HG03175 (cell line): Measurements from ENCODE around the gene RWDD3.

Source experiments
- ATAC-seq: cut with Tn5 transposase; IDR thresholded peaks from one replicate; pipeline ENCODE4 v1.9.1; 2021; ENCODE audit warnings: mild to moderate bottlenecking, moderate library complexity; ENCODE audit not compliant: unreplicated experiment

The RWDD3 gene

DNA sequence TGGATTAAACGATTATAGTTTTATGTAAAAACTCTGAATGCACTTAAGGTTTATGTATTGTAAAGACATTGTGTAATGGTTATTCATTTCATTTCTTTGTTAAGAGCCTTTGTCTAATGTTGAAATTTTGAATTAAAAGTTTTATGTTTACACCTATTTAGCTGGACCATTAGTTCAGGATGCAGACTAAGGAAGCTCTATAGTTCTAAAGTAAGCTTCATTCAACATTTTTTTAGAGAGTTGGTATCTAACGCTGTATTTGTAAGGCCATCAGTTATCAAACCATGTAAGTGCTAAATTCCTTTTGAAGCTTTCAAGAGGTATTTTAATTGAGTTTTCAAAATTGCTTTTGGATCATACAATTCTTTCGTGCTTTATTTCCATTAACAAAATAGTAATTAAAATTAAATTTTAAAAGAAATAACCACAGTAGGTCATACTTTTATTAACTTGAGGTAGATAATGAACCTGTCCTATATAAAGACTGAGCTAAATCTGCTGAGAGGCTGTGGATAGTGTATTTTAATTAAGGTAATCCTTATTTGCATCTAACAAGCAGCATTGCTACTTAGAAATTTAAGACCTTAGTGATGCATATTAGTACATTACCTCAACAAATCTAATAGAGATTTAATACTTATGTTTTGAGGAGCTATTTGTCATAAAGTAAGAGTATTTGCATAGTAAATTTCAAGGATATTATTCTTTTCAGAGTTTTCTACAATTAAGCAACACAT is 47.9 kb downstream of the RWDD3 start:
- no peak for ATAC-seq

DNA sequence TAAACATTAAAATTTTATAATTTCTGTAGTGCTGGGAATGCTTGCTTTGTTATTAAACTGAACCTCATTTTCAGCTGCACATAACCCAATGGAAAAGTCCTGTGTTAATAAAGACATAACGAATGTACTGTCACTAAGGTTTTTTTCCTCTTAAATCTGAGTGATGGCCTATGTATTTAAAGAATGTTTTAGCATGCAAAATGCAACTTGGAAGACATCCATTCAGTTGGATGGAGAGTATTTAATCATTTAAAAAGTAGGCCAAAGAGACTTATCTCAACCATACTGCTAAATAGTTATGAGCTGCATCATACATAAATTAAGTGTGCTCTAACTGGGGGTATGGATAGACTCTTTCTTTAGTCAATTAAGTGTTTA is 48.5 kb downstream of the RWDD3 start:
- ATAC-seq: no peak

DNA sequence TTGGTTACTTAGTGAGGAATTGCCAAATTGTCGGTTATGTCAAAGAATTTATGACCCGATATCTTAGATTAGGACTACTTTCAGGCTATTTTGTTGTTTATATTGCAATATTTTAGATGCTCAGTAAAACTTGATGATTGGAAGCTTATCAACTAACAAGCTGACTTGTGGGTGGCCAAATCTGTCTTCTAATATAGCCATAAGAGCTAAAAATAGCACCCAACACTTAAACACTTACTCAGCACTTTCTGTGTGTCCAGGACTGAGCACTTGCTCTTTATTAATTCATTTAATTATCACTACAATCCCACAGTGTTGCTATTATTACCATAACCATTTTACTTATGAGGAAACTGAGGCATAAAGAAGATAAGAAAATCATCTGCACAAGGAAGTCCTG is 50.4 kb downstream of the RWDD3 start:
- no peak for ATAC-seq

DNA sequence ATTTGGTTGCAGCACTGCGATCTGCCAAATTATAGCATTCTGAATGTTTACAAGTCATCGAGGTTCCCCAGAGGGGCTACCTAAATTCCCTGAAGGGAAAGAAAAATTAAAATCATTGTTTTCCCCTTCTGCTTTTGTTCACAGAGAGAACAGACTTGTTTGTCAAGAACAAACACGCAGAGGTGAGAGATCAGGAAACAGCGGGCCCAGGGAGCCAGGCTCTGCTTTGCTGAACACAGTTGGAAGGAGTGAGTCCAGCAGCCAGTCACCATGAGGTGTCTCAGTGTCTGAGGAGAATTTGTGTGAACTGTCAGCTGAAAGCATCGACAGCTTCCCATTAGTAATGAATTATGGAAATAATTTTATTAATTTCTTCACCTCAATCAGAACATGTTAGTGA is 52.5 kb downstream of the RWDD3 start:
- no peak for ATAC-seq

DNA sequence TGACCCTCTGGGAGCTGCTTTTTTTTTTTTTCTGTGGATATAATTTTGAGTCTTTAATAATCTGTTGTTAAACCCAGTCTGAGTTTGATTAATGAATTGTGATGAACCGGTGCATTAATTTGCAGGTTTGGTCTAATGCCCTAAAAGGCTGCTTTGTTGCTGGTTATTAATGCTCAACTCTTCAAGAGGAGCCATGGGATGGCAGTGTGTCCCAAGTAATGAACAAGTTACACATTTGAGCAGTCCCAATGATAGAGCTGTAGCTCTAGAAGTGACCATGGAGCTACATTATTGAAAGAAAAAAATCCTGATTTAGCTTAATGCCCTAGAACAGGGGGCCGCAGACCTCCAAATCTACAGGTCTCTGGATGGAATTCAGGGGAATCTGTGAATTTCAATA is 53.1 kb downstream of the RWDD3 start:
- no peak for ATAC-seq

DNA sequence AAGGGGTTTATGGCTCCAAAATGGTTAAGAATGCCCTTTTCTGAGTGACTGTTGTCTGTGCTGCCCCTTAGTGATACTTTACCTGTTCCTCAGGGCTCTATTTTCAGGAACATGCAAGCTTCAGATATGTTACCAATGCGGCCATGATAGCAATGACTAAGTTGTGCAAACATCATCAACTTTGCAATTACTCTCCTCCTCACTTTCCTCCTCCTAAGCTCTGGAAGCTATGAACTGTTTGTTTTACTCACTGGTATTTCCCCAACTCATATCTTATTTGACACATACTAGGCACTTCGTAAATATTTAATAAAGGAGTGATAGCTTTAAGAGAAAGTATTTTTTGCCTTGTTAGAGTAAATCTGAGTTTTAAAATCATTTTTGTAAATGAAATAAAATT is 53.8 kb downstream of the RWDD3 start:
- ATAC-seq: no peak
